ENCODE data around the gene NSG1.

Gene NSG1

GRCh38 chr4:4358093-4358854 is 28.6 kb upstream of the NSG1 start:
- POLR2A ChIA-PET = no interaction called here
- CTCF ChIA-PET = no interaction called here
- DNase-seq (ENCODE audit: extremely low spot score) = no peak
- no peak for TF ChIP-seq CTCF (IDR thresholded peaks at IDR 0.05; ENCODE audit: control extremely low read depth, extremely low read depth, low read depth, missing control alignments)

- DNase-seq (ENCODE audit: extremely low spot score) = no peak
- ChIA-PET CTCF (interaction anchor here (1.0 kb wide), 1 partner anchor 29 kb away, joined by 3 read pairs; no protein-coding TSS in a partner anchor), POLR2A (no interaction called here)
- no peak for TF ChIP-seq CTCF (IDR thresholded peaks at IDR 0.05; ENCODE audit: control extremely low read depth, extremely low read depth, low read depth, missing control alignments)
Observed at GRCh38 chr4:4361883-4362282, 25.0 kb upstream of the NSG1 start.

GRCh38 chr4:4362991-4363697 is 23.8 kb upstream of the NSG1 start:
- POLR2A ChIA-PET = no interaction called here
- no peak for TF ChIP-seq CTCF (IDR thresholded peaks at IDR 0.05; ENCODE audit: control extremely low read depth, extremely low read depth, low read depth, missing control alignments)
- CTCF ChIA-PET = no interaction called here
- DNase-seq (ENCODE audit: extremely low spot score) = no peak

GRCh38 chr4:4364061-4364460 is 22.8 kb upstream of the NSG1 start:
- TF ChIP-seq CTCF (IDR thresholded peaks at IDR 0.05; ENCODE audit: control extremely low read depth, extremely low read depth, low read depth, missing control alignments) = no peak
- CTCF ChIA-PET = no interaction called here
- no peak for DNase-seq (ENCODE audit: extremely low spot score)
- POLR2A ChIA-PET = no interaction called here

GRCh38 chr4:4364486-4365208 is 22.3 kb upstream of the NSG1 start:
- POLR2A ChIA-PET = no interaction called here
- no peak for TF ChIP-seq CTCF (IDR thresholded peaks at IDR 0.05; ENCODE audit: control extremely low read depth, extremely low read depth, low read depth, missing control alignments)

GRCh38 chr4:4368809-4369580 is 17.9 kb upstream of the NSG1 start:
- POLR2A ChIA-PET = no interaction called here
- CTCF ChIA-PET = interaction anchor here (0.8 kb wide), 1 partner anchor 16 kb away, joined by 3 read pairs; no protein-coding TSS in a partner anchor
- no peak for DNase-seq (ENCODE audit: extremely low spot score)
- TF ChIP-seq CTCF (IDR thresholded peaks at IDR 0.05; ENCODE audit: control extremely low read depth, extremely low read depth, low read depth, missing control alignments) = no peak

More at GRCh38 chr4:4364486-4365208, 22.3 kb upstream of the NSG1 start:
- CTCF ChIA-PET = interaction anchor here (1.1 kb wide), 1 partner anchor 31 kb away, joined by 4 read pairs; no protein-coding TSS in a partner anchor
- DNase-seq (ENCODE audit: extremely low spot score) = no peak
